OCI-LY7 (cell line): Measurements from ENCODE around the gene SLX4IP. TPM values are rescaled to one million over a fixed set of nuclear protein-coding genes. Genes with fewer than 3 reads are reported as not detected.

Source experiments
- BruUV-seq: library from RNA; stranded (reverse); fragments of 400-500 nt; replicated peaks from 2 replicates; lab custom pipeline; 2021; lab: Mats Ljungman, UMichigan
- CTCF ChIA-PET: fragments of 300-600 bp; sonication (Branson Sonifier 250); formaldehyde crosslinking; loops from one replicate; lab custom pipeline; 2022; ENCODE audit warnings: antibody characterized with exemption; ENCODE audit not compliant: unreplicated experiment; lab: Charles Lee
- POLR2A ChIA-PET: fragments of 300-600 bp; sonication (Branson Sonifier 250); formaldehyde crosslinking; loops from one replicate; lab custom pipeline; 2022; ENCODE audit warnings: antibody characterized with exemption; lab: Charles Lee
- DNase-seq: peaks from one replicate; pipeline ENCODE4 v3.0.0-alpha.2; 2015; ENCODE audit warnings: low spot score
- H2AFZ ChIP-seq: fragments of 200-600 bp; sonication (generic), shearing (Covaris generic); 2 replicates; pipeline ENCODE4 v1.6.1; 2014; ENCODE audit warnings: mild to moderate bottlenecking, antibody characterized with exemption, low read length, moderate library complexity
- H3K27ac ChIP-seq: fragments of 200-600 bp; sonication (generic); 2 replicates; pipeline ENCODE4 v1.5.1; 2014; ENCODE audit warnings: mixed run types, low read depth, mild to moderate bottlenecking, moderate library complexity, low read length, inconsistent platforms; ENCODE audit not compliant: poor library complexity, severe bottlenecking
- H3K36me3 ChIP-seq: fragments of 200-600 bp; sonication (generic); 2 replicates; pipeline ENCODE4 v1.6.1; 2014; ENCODE audit warnings: mild to moderate bottlenecking, antibody characterized with exemption, low read length, moderate library complexity, mixed read lengths; ENCODE audit not compliant: insufficient read depth
- H3K4me1 ChIP-seq: fragments of 200-600 bp; sonication (generic); 2 replicates; pipeline ENCODE4 v1.5.1; 2014; ENCODE audit warnings: mild to moderate bottlenecking, low read length; ENCODE audit not compliant: insufficient read depth, poor library complexity, severe bottlenecking
- H3K4me2 ChIP-seq: fragments of 200-600 bp; sonication (generic); 2 replicates; pipeline ENCODE4 v1.6.1; 2014; ENCODE audit warnings: mild to moderate bottlenecking, low read length
- H3K4me3 ChIP-seq: fragments of 200-600 bp; sonication (generic); 2 replicates; pipeline ENCODE4 v1.5.1; 2014; ENCODE audit warnings: mild to moderate bottlenecking, low read depth, low read length; ENCODE audit not compliant: poor library complexity, severe bottlenecking
- H3K79me2 ChIP-seq: fragments of 200-600 bp; sonication (generic); 2 replicates; pipeline ENCODE4 v1.6.1; 2016; ENCODE audit warnings: low read depth, mild to moderate bottlenecking, low read length, moderate library complexity, mixed read lengths; ENCODE audit not compliant: insufficient read depth
- H3K9me2 ChIP-seq: fragments of 200-600 bp; sonication (generic); 2 replicates; pipeline ENCODE4 v1.6.1; 2016; ENCODE audit warnings: mild to moderate bottlenecking, low read length, mixed read lengths; ENCODE audit not compliant: insufficient read depth
- H3K9me3 ChIP-seq: fragments of 200-600 bp; sonication (generic); 2 replicates; pipeline ENCODE4 v1.6.1; 2014; ENCODE audit warnings: mild to moderate bottlenecking, mixed run types, low read length, mixed read lengths
- H4K20me1 ChIP-seq: fragments of 200-600 bp; sonication (generic); 2 replicates; pipeline ENCODE4 v1.6.1; 2014; ENCODE audit warnings: mild to moderate bottlenecking, antibody characterized with exemption, low read length, moderate library complexity, mixed read lengths; ENCODE audit not compliant: insufficient read depth
- CTCF ChIP-seq: fragments of 200-600 bp; sonication (generic); conservative IDR thresholded peaks from 2 replicates; pipeline ENCODE4 v1.5.1; 2014; ENCODE audit warnings: mild to moderate bottlenecking, antibody characterized with exemption, low read length, moderate library complexity, mixed read lengths
- EZH2phosphoT487 ChIP-seq: fragments of 200-600 bp; sonication (generic); IDR thresholded peaks from 2 replicates; pipeline ENCODE4 v1.6.1; 2018; ENCODE audit warnings: low read depth, borderline replicate concordance, mild to moderate bottlenecking, mixed run types, antibody characterized with exemption, low read length, moderate library complexity, mixed read lengths
- intact Hi-C: fragments of 100-400 bp; cut with micrococcal nuclease; formaldehyde crosslinking; loops from one replicate; pipeline ENCODE4 v1.10.0; 2022; ENCODE audit not compliant: unreplicated experiment
- total RNA-seq, 2 experiments: library from RNA; depleted of rRNA in 1 of 2; stranded (reverse); fragments of >200 nt in 1 of 2; shearing (Covaris generic) in 1 of 2; gene quantifications; 2 replicates each; pipeline ENCODE4 v1.2.3, GENCODE V29; 2014 to 2022

Gene SLX4IP
- total RNA-seq, 2 experiments from 2014 or later = 4.1 to 9.2 TPM

DNA sequence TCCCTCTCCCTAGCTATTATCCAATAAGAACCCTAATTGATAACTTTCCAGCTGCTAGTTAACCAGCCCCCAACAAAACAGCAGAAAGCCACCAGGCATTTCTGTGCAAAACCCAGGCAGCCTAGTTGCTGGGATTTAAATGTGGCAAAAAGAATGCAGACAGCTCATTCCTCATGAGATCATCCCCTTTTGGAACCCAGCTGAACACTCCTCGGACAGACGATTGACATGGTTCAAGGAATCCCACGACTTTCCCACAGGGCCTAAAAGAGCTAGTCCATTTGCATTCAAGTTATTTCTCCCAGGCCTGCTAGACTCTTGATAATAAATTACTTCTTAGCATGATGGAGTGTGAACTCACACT, 214.7 kb downstream of the SLX4IP start:
- Histone ChIP-seq H3K79me2 (no peaks in the 10 kb centered on the region), H3K9me3 (no peaks in the 10 kb centered on the region), H3K4me3 (no peak overlapping the region), H3K4me1 (no peaks in the 10 kb centered on the region), H3K27ac (no peak overlapping the region), H3K9me2 (no peaks in the 10 kb centered on the region), H4K20me1 (no peaks in the 10 kb centered on the region), H2AFZ (no peak overlapping the region), H3K36me3 (no peaks in the 10 kb centered on the region), H3K4me2 (no peak overlapping the region)
- DNase-seq = no peak
- intact Hi-C loops = no loop called here
- TF ChIP-seq EZH2phosphoT487 (no peak), CTCF (no peak)
- no TSS peak for BruUV-seq
- POLR2A ChIA-PET = interaction anchor here (0.6 to 1.5 kb wide), 3 partner anchors 10 to 25 kb away, joined by 3 to 4 read pairs (median 3); no protein-coding TSS in a partner anchor
- CTCF ChIA-PET = no interaction called here

DNA sequence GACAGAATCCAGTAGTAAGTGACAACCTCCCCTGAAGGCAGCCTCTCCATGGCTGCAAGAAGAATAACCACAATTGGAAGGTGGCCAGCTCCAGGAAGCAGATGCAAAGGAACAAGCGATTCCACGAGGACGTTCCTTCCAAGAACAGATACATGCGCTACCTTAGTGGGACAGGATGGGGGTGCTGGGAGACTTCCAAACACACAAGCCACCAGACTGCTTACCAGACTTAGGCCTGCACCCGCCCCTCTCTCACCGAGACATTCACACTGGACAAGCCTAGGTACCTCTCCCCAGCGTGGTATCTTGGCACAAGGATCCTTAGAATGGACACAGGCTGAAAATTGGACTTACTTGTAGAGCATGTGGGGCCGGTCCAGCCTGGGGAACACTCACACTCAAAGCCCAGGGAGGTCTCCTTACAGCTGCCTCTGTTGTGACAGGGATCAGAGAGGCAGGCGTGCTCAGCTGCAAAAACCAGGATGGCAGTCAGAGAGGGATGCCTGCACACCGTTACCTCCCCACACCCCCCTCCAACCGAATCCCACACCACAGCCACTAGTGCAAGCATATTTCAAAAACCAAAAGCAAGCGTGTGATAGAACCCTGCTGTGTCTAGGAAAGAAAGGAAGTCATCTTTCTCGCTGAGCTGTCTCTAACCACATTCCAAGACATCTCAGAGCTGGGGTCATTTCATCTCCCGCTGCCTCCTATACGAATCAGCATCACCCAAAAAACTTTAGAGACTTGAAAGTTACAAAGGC, 216.3 kb downstream of the SLX4IP start:
- Histone ChIP-seq H3K9me3 (no peaks in the 10 kb centered on the region), H3K4me1 (no peaks in the 10 kb centered on the region), H2AFZ (no peak overlapping the region), H3K79me2 (no peaks in the 10 kb centered on the region), H3K27ac (no peak overlapping the region), H3K4me3 (no peak overlapping the region), H3K9me2 (no peaks in the 10 kb centered on the region), H3K36me3 (no peaks in the 10 kb centered on the region), H3K4me2 (no peak overlapping the region), H4K20me1 (no peaks in the 10 kb centered on the region)
- ChIA-PET POLR2A (no interaction called here), CTCF (no interaction called here)
- no TSS peak for BruUV-seq
- no peak for DNase-seq
- intact Hi-C loops = no loop called here
- no peak for TF ChIP-seq EZH2phosphoT487
- no peak for TF ChIP-seq CTCF

GRCh38 chr20:10652185-10652584, 217.1 kb downstream of the SLX4IP start:
- no TSS peak for BruUV-seq
- Histone ChIP-seq H2AFZ (no peak overlapping the region), H4K20me1 (no peaks in the 10 kb centered on the region), H3K9me3 (no peaks in the 10 kb centered on the region), H3K36me3 (no peaks in the 10 kb centered on the region), H3K27ac (no peak overlapping the region), H3K4me3 (no peak overlapping the region), H3K4me2 (no peak overlapping the region), H3K4me1 (no peaks in the 10 kb centered on the region), H3K79me2 (no peaks in the 10 kb centered on the region), H3K9me2 (no peaks in the 10 kb centered on the region)
- CTCF ChIA-PET = no interaction called here
- POLR2A ChIA-PET = no interaction called here
- intact Hi-C loops = no loop called here
- DNase-seq = no peak
- TF ChIP-seq CTCF = no peak
